Trophoblast cell (in vitro differentiated cells and primary cell): ENCODE results near the gene SCRT2.

Source experiments
- DNase-seq, 2 donors: peaks; one replicate each; pipeline ENCODE4 v3.0.0-alpha.2; 2016
- H2AFZ ChIP-seq: 2 replicates; pipeline ENCODE4 v1.6.1; 2013; ENCODE audit warnings: low read length, moderate library complexity, mild to moderate bottlenecking; ENCODE audit not compliant: insufficient read depth, poor library complexity
- H2AK5ac ChIP-seq: 2 replicates; pipeline ENCODE4 v1.6.1; 2013; ENCODE audit warnings: mild to moderate bottlenecking, low read length
- H2BK120ac ChIP-seq: 2 replicates; pipeline ENCODE4 v1.6.1; 2013; ENCODE audit warnings: low read length, mild to moderate bottlenecking, moderate library complexity; ENCODE audit not compliant: insufficient read depth, poor library complexity
- H2BK12ac ChIP-seq: 2 replicates; pipeline ENCODE4 v1.6.1; 2013; ENCODE audit warnings: mild to moderate bottlenecking, low read length, moderate library complexity
- H2BK5ac ChIP-seq: 2 replicates; pipeline ENCODE4 v1.6.1; 2013; ENCODE audit warnings: low read length, low read depth, moderate library complexity, mild to moderate bottlenecking; ENCODE audit not compliant: poor library complexity
- H3K14ac ChIP-seq: 2 replicates; pipeline ENCODE4 v1.6.1; 2013; ENCODE audit warnings: mild to moderate bottlenecking, low read length
- H3K18ac ChIP-seq: 2 replicates; pipeline ENCODE4 v1.6.1; 2013; ENCODE audit warnings: mild to moderate bottlenecking, low read length
- H3K23ac ChIP-seq: 2 replicates; pipeline ENCODE4 v1.6.1; 2013; ENCODE audit warnings: low read length
- H3K27ac ChIP-seq: 2 replicates; pipeline ENCODE4 v1.5.1; 2013; ENCODE audit warnings: low read depth, mild to moderate bottlenecking, inconsistent platforms, low read length, moderate library complexity
- H3K27me3 ChIP-seq: 2 replicates; pipeline ENCODE4 v1.6.1; 2013; ENCODE audit warnings: inconsistent platforms, mild to moderate bottlenecking, low read length, moderate library complexity; ENCODE audit not compliant: insufficient read depth
- H3K36me3 ChIP-seq, 2 experiments: 1 replicate in 1 of 2; 2 replicates in 1 of 2; pipeline ENCODE4 v1.6.1; 2013; ENCODE audit warnings: low read length in 2 of 2, mild to moderate bottlenecking in 2 of 2, moderate library complexity in 1 of 2; ENCODE audit not compliant: insufficient read depth in 2 of 2, control insufficient read depth in 1 of 2
- H3K4ac ChIP-seq: 2 replicates; pipeline ENCODE4 v1.6.1; 2013; ENCODE audit warnings: low read depth, mild to moderate bottlenecking, low read length, moderate library complexity
- H3K4me1 ChIP-seq, 2 experiments: 1 replicate in 1 of 2; 2 replicates in 1 of 2; pipeline ENCODE4 v1.6.1; 2013; ENCODE audit warnings: low read length in 2 of 2, mild to moderate bottlenecking in 2 of 2, moderate library complexity in 1 of 2; ENCODE audit not compliant: insufficient read depth in 2 of 2, control insufficient read depth in 1 of 2
- H3K4me2 ChIP-seq: 2 replicates; pipeline ENCODE4 v1.6.1; 2013; ENCODE audit warnings: inconsistent platforms, mild to moderate bottlenecking, low read length, moderate library complexity
- H3K4me3 ChIP-seq: 2 replicates; pipeline ENCODE4 v1.5.1; 2013; ENCODE audit warnings: mild to moderate bottlenecking, low read depth, low read length, inconsistent platforms
- H3K79me1 ChIP-seq: one replicate; pipeline ENCODE4 v1.6.1; 2013; ENCODE audit warnings: low read length
- H3K79me2 ChIP-seq: 2 replicates; pipeline ENCODE4 v1.6.1; 2013; ENCODE audit warnings: low read length, mild to moderate bottlenecking; ENCODE audit not compliant: control insufficient read depth, insufficient read depth, poor library complexity
- H3K9ac ChIP-seq: 2 replicates; pipeline ENCODE4 v1.6.1; 2013; ENCODE audit warnings: mild to moderate bottlenecking, low read length
- H3K9me3 ChIP-seq: 2 replicates; pipeline ENCODE4 v1.6.1; 2013; ENCODE audit warnings: low read depth, mild to moderate bottlenecking, control low read depth, inconsistent platforms, low read length; ENCODE audit not compliant: insufficient read depth
- H4K12ac ChIP-seq: 2 replicates; pipeline ENCODE4 v1.6.1; 2013; ENCODE audit warnings: low read depth, mild to moderate bottlenecking, low read length, moderate library complexity
- H4K8ac ChIP-seq: 2 replicates; pipeline ENCODE4 v1.6.1; 2013; ENCODE audit warnings: low read depth, mild to moderate bottlenecking, low read length, moderate library complexity
- H4K91ac ChIP-seq: one replicate; pipeline ENCODE4 v1.6.1; 2013; ENCODE audit warnings: low read depth, mild to moderate bottlenecking, low read length, moderate library complexity
- WGBS: extraction: QIAGEN DNeasy Blood & Tissue Kit; methylation state at CpG from one replicate; pipeline ENCODE4 v1.1.7; 2013; ENCODE audit warnings: missing lambda C conversion rate; ENCODE audit not compliant: insufficient read length, insufficient coverage; ENCODE audit errors: extremely low coverage; 5-methylcytosine and 5-hydroxymethylcytosine counted together

The SCRT2 gene

DNA sequence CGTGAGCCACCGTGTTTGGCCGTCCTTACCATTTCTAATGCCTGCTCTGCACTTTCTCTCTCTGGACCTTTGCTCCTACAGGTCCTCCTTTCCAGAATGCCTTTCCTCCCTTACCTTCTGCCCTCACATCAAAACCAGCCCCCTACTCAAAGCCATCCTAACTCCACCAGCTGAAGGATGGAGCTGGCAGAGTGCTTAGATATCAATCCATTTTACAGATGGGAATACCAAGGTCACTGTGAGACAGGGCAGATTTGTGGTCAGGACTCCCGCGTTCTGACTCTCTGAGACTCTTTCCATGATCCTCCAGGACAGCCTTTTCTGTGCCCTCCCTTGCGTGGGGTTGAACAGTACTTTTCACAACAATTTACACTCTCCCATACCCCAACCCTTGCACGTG lies 41.7 kb upstream of the SCRT2 start:
- no peak overlapping the region for H2BK120ac ChIP-seq
- no peak overlapping the region for H4K91ac ChIP-seq
- no peaks in the 10 kb centered on the region for H3K27me3 ChIP-seq
- no peaks in the 10 kb centered on the region for H3K36me3 ChIP-seq
- H3K79me2 ChIP-seq: no peaks in the 10 kb centered on the region
- no peak overlapping the region for H2AFZ ChIP-seq
- H3K27ac ChIP-seq: no peak overlapping the region
- H3K4me3 ChIP-seq: no peak overlapping the region
- DNase-seq: no peak
- no peak overlapping the region for H2BK12ac ChIP-seq
- no peak overlapping the region for H3K18ac ChIP-seq
- H3K9ac ChIP-seq: no peak overlapping the region
- no peak overlapping the region for H2AK5ac ChIP-seq
- H3K23ac ChIP-seq: no peak overlapping the region
- no peak overlapping the region for H3K14ac ChIP-seq
- H3K79me1 ChIP-seq: no peaks in the 10 kb centered on the region
- no peak overlapping the region for H4K12ac ChIP-seq
- H3K4me1 ChIP-seq: no peaks in the 10 kb centered on the region
- H2BK5ac ChIP-seq: no peak overlapping the region
- no peak overlapping the region for H3K4me2 ChIP-seq
- WGBS: no CpG with 5 or more reads among the region's 7 CpGs
- no peak overlapping the region for H4K8ac ChIP-seq
- peaks cover 2% of the 10 kb centered on the region for H3K9me3 ChIP-seq
- no peak overlapping the region for H3K4ac ChIP-seq

- Histone ChIP-seq H2BK12ac (no peak overlapping the region), H3K4me3 (no peak overlapping the region), H2AFZ (no peak overlapping the region), H3K14ac (no peak overlapping the region), H3K36me3 (no peaks in the 10 kb centered on the region), H3K23ac (no peak overlapping the region), H2AK5ac (no peak overlapping the region), H2BK5ac (no peak overlapping the region), H4K12ac (no peak overlapping the region), H3K9ac (no peak overlapping the region), H3K9me3 (peaks cover 4% of the 10 kb centered on the region), H3K4me1 (no peaks in the 10 kb centered on the region), H3K18ac (no peak overlapping the region), H3K4me2 (no peak overlapping the region), H4K91ac (no peak overlapping the region), H2BK120ac (no peak overlapping the region), H3K79me1 (no peaks in the 10 kb centered on the region), H4K8ac (no peak overlapping the region), H3K4ac (no peak overlapping the region), H3K27ac (no peak overlapping the region), H3K27me3 (peaks cover 6% of the 10 kb centered on the region), H3K79me2 (no peaks in the 10 kb centered on the region)
- no peak for DNase-seq
- no CpG with 5 or more reads among the region's 2 CpGs for WGBS
Observed at GRCh38 chr20:714453-714852, 38.9 kb upstream of the SCRT2 start.

GRCh38 chr20:711576-711975 lies 36.0 kb upstream of the SCRT2 start:
- Histone ChIP-seq H3K4me1 (no peaks in the 10 kb centered on the region), H3K9ac (no peak overlapping the region), H3K18ac (no peak overlapping the region), H3K27ac (no peak overlapping the region), H3K36me3 (no peaks in the 10 kb centered on the region), H2BK5ac (no peak overlapping the region), H4K8ac (no peak overlapping the region), H3K4ac (no peak overlapping the region), H3K9me3 (peaks cover 14% of the 10 kb centered on the region), H3K4me3 (no peak overlapping the region), H2AFZ (no peak overlapping the region), H2BK120ac (no peak overlapping the region), H3K4me2 (no peak overlapping the region), H2AK5ac (no peak overlapping the region), H3K79me1 (no peaks in the 10 kb centered on the region), H3K14ac (no peak overlapping the region), H4K91ac (no peak overlapping the region), H3K23ac (no peak overlapping the region), H3K27me3 (peaks cover 18% of the 10 kb centered on the region), H3K79me2 (no peaks in the 10 kb centered on the region), H2BK12ac (no peak overlapping the region), H4K12ac (no peak overlapping the region)
- DNase-seq: no peak
- WGBS: no CpG with 5 or more reads among the region's 2 CpGs

GRCh38 chr20:710780-711450 lies 35.3 kb upstream of the SCRT2 start:
- H2AK5ac ChIP-seq: no peak overlapping the region
- H2AFZ ChIP-seq: no peak overlapping the region
- no peak overlapping the region for H3K9ac ChIP-seq
- H3K79me1 ChIP-seq: no peaks in the 10 kb centered on the region
- no peak overlapping the region for H2BK12ac ChIP-seq
- peaks cover 14% of the 10 kb centered on the region for H3K9me3 ChIP-seq
- no peak overlapping the region for H3K14ac ChIP-seq
- H4K12ac ChIP-seq: no peak overlapping the region
- H4K91ac ChIP-seq: no peak overlapping the region
- no peak overlapping the region for H4K8ac ChIP-seq
- H3K27ac ChIP-seq: no peak overlapping the region
- no peaks in the 10 kb centered on the region for H3K79me2 ChIP-seq
- no peak overlapping the region for H3K23ac ChIP-seq
- H3K4ac ChIP-seq: no peak overlapping the region
- H3K4me2 ChIP-seq: no peak overlapping the region
- peaks cover 18% of the 10 kb centered on the region for H3K27me3 ChIP-seq
- H3K4me3 ChIP-seq: no peak overlapping the region
- H3K4me1 ChIP-seq: no peaks in the 10 kb centered on the region
- H3K36me3 ChIP-seq: no peaks in the 10 kb centered on the region
- no peak overlapping the region for H2BK5ac ChIP-seq
- H3K18ac ChIP-seq: no peak overlapping the region
- no CpG with 5 or more reads among the region's 19 CpGs for WGBS
- H2BK120ac ChIP-seq: no peak overlapping the region
- no peak for DNase-seq
